HG02885 (cell line): Measurements from ENCODE around the gene NT5DC2.
"Not testable (repeated sequence)": the region's sequence is repeated elsewhere in the genome, so short reads cannot be mapped to it uniquely, and the experiment has no call there.

ENCODE experiments used
- ATAC-seq: cut with Tn5 transposase; IDR thresholded peaks from one replicate; pipeline ENCODE4 v1.9.1; 2021; ENCODE audit warnings: mild to moderate bottlenecking; ENCODE audit not compliant: unreplicated experiment, poor library complexity

The NT5DC2 gene

GRCh38 chr3:52537726-52538421, 4.2 kb upstream of the NT5DC2 start:
- no peak for ATAC-seq

DNA sequence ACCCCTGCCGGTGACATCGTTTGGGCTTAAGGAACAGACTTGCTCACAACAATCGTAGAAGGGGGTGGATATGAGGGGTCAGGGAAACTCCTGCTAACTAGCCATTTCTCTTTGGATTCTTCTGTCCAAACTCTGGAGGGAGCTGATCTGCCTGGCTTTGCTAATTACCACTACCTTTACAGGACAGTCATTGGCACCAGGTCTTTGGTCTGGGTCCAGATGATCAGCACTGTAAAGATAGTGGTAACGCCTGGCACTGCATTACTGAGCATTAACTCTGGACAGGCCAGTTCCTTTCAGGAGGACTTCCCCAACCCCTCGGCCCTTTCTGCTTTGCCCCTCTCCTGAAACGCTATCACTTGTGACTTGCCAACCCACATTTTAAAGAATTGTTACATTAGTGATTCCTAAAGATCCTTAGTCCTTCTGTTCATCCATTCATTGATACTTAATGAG, 3.5 kb upstream of the NT5DC2 start:
- no peak for ATAC-seq

DNA sequence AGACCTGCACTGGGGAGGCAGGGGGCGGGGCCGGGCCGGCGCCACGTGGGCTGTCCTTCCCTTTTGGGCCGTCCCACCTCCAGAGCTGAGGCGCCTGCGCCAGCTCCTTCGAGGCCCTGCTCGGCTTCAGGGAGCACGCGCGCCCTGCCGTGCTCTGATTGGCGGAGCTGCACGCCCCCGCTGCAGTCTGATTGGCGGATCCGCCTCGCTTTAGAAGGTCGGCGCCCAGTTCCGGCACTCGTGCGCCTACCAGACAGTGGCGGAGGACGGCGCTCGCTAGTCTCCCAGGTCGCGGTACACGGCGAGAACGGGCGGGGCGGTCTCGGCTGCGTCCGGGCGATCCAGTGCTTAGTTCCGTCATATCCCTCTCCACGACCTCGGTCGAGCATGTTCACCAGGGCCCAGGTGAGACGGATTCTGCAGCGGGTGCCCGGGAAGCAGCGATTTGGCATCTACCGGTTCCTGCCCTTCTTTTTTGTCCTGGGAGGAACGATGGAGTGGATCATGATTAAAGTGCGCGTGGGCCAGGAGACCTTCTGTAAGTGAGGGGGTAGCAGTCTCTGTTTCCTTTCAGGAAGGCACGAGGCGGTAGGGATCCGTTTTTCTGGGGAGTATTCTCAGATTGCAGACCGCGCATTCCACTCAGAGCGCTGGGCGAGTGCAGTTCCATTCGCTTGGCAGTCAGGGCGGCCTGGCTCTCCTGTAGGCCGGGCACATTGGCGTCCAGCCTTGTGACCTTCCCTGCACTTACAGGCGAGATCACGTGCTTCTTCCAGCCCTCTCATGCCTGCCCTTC, 2.9 kb upstream of the NT5DC2 start, which contains the start of gene UQCC5:
TSS of gene UQCC5 (plus strand) at position 237 of the 796 bp plus-strand sequence. CDS start at position 388, 151 bp downstream.
- ATAC-seq: peak; percentile 85

DNA sequence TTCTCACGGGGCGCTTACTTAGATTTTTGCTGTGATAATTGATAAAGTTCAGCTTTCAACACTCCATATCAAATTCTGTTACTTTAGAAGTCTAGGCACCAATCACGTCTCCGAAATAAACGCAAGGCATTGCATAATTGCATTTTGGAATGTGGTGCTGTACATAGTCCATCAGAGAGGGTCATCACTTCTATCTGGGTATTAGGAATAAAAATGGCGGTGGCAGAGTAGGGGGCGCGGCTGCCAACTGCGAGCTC, 2.4 kb upstream of the NT5DC2 start:
- no peak for ATAC-seq

GRCh38 chr3:52535411-52536111, 1.9 kb upstream of the NT5DC2 start:
- no peak for ATAC-seq

- ATAC-seq: no peak
These were observed 875 bp upstream of the NT5DC2 start for GRCh38 chr3:52534281-52535183.

- ATAC-seq: peak; percentile 1
These were observed 627 bp downstream of the NT5DC2 start for GRCh38 chr3:52532838-52533622.

DNA sequence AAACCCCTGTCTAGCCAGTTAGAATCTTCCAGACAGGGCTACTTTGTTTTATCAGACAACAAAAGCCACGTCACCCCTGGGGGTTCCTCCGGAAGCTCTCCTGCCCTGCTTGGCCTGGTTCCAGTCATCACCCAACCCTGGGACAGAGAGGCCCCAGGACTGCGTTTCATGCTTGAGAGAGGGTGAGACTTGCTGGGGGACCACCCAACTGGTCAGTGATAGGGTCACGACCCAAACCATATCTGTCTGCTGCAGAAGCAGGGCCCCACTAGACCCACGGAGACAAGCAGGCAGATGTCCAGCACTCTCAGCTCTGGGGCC, 1.2 kb downstream of the NT5DC2 start:
- no peak for ATAC-seq

DNA sequence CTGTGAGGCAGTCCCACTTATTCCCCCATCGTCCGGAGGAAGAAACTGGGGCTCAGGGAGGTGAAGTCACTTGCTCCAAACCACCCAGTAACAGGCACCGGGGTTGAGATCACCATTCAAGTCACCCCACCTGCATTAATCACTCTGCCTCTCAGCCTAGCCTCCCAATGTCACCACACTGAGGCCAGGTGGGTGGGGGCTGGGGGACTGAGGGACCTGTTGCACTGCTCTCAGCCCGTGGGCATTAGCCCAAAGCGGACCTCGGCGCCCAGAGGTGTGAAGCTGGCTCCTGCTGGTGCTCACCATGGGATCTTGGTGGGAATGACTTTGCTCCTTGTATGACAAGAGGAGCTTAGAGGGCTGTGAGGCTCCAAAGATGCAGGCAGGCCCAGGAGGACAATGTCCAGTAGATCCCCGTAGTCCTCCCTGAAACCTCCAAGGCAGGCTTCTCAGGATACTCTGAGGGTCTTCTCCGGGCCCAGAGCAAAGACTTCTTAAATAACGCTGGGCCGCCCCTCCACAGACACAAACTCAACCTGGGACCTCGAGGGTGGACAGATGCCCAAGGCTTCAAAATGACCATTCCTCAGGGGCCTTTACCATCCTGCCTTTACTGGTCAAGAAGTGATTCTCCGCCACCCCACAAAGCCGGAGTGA, 1.7 kb downstream of the NT5DC2 start:
- no peak for ATAC-seq

- no peak for ATAC-seq
These were observed 2.5 kb downstream of the NT5DC2 start for GRCh38 chr3:52530918-52531826.

DNA sequence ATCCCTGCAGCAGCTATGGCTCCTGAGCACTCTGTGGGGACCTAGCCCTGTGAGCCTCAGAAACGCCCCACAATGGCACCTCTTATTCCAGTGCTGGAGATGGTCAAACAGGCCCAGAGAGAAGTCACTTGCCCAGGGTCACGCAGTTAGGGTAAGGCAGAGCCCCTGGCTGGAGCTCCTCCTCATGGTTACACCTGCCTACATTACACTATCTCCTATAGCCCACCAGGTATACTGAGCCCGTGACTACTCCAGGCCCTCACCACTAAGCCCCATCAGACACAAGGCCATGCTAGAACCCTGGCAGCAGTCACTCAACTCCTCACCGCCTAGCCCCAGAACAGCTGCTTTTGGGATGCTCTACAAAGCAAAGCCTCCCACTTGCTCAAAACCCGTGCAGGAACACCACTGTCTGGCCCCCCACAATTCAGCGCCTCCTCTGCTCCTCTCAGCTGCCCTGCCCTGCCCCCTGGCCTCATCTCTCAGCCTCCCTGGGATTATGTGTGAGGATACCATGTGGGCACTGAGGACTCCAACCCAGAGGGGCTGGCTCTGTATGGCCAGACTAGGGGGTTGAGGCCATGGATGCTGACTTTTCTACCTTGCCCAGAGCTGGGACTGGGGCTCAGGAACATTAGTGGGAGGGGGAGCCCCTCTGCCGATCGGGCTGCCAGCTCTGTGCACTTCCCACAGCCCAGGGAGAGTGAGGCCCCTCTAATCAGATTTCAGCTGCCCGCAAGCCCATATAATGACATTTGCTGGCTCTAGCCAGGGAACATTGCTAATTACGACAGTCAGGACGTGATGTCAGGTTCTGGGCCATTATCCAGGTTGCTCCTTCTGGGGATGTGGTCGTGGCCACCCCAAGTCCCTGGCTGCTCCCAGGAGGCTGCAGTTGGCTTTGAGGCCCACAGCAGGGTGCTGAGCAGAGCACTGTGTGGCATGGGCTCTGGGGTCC, 4.0 kb downstream of the NT5DC2 start:
- ATAC-seq: no peak

GRCh38 chr3:52528586-52529375, 4.9 kb downstream of the NT5DC2 start:
- no peak for ATAC-seq

- no peak for ATAC-seq
These were observed 5.7 kb downstream of the NT5DC2 start for GRCh38 chr3:52527732-52528585.

DNA sequence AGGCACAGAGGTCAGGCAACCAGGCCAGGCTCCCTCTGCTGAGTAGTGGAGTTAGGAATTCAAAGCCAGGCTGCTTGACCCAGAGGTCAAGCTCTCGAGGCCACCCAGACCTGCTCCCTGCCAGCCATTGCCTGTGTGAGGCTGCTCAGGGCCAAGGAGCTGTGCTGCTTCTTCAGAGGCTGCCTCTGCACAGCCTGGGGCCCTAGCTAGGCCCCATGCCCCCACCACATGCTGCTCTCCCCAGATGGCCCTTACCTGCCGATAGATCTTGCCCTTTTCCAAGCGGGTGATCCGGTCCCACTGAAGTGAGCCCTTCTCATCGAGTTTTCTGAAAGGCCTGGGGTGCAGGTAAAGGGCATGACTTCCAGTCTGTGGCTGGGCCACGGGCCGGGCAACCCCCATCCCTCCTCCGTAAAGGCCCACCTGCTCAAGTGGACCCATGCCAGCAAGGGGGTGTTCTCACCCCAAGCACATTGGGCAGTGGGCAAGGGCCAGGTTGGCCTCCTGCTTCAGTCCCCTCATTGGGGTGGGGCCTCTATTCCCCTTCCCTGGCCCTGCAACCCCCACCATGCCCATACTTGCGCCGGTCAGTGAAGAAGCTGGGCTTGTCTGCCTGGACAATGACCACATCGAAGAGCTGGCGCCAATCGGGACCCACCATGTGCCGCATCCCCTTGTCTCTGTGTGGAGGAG, 6.5 kb downstream of the NT5DC2 start:
- no peak for ATAC-seq

DNA sequence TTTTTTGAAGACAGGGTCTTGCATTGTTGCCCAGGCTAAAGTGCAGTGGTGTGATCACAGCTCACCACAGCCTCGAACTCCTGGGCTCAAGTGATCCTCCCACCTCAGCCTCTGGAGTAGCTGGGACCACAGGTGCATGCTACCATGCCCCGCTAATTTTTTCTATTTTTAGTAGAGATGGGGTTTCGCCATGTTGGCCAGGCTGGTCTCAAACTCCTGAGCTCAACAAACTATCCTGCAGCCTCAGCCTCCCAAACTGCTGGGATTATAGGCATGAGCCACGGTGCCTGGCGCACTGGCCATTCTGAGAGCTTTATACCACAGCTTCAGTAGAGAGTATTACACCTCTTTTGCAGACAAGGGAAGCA, 7.0 kb downstream of the NT5DC2 start:
- not testable (repeated sequence) for ATAC-seq
